RWPE2 (cell line): ENCODE data around the gene FAM221A.

ENCODE experiments used
- ATAC-seq: fragments of 200-7000 bp; cut with Tn5 transposase; 3 replicates; pipeline ENCODE4 v1.9.1; 2021; ENCODE audit warnings: low read depth
- DNase-seq: peaks from one replicate; pipeline ENCODE4 v3.0.0-alpha.2; 2020; ENCODE audit warnings: low spot score
- H3K27ac ChIP-seq: fragments of 450-650 bp; 2 replicates; pipeline ENCODE4 v1.5.1; 2017; ENCODE audit warnings: mild to moderate bottlenecking; ENCODE audit not compliant: poor library complexity, severe bottlenecking
- H3K27me3 ChIP-seq: fragments of 250-450 bp; sonication (Bioruptor Pico); 2 replicates; pipeline ENCODE4 v1.5.1; 2021; ENCODE audit warnings: mild to moderate bottlenecking, moderate library complexity; ENCODE audit not compliant: insufficient read depth, poor library complexity, severe bottlenecking
- H3K36me3 ChIP-seq: fragments of 250-450 bp; sonication (Bioruptor Pico); 2 replicates; pipeline ENCODE4 v1.5.1; 2020; ENCODE audit warnings: low read depth, mild to moderate bottlenecking, moderate library complexity
- H3K4me1 ChIP-seq: fragments of 250-450 bp; sonication (Bioruptor Pico); 2 replicates; pipeline ENCODE4 v1.5.1; 2021; ENCODE audit warnings: mild to moderate bottlenecking, moderate library complexity; ENCODE audit not compliant: insufficient read depth, poor library complexity, severe bottlenecking
- H3K4me3 ChIP-seq: fragments of 250-450 bp; sonication (Bioruptor Pico); 2 replicates; pipeline ENCODE4 v1.5.1; 2021; ENCODE audit warnings: mild to moderate bottlenecking, moderate library complexity; ENCODE audit not compliant: severe bottlenecking
- H3K9me3 ChIP-seq: fragments of 250-450 bp; sonication (Bioruptor Pico); 2 replicates; pipeline ENCODE4 v1.5.1; 2021; ENCODE audit warnings: mild to moderate bottlenecking, moderate library complexity; ENCODE audit not compliant: severe bottlenecking
- CTCF ChIP-seq: fragments of 450-650 bp; IDR thresholded peaks from one replicate; pipeline ENCODE4 v1.5.1; 2017; ENCODE audit warnings: mild to moderate bottlenecking, moderate library complexity; ENCODE audit not compliant: poor library complexity, severe bottlenecking

The FAM221A gene

GRCh38 chr7:23698822-23699221 lies 18.8 kb downstream of the FAM221A start:
- Histone ChIP-seq H3K9me3 (peaks cover 2% of the 10 kb centered on the region), H3K36me3 (peaks cover 3% of the 10 kb centered on the region; the same call in 1 of the 2 replicates), H3K4me1 (no peaks in the 10 kb centered on the region), H3K27me3 (no peaks in the 10 kb centered on the region), H3K27ac (no peak overlapping the region), H3K4me3 (no peak overlapping the region)
- ATAC-seq: no peak
- no peak for TF ChIP-seq CTCF
- DNase-seq: no peak

DNA sequence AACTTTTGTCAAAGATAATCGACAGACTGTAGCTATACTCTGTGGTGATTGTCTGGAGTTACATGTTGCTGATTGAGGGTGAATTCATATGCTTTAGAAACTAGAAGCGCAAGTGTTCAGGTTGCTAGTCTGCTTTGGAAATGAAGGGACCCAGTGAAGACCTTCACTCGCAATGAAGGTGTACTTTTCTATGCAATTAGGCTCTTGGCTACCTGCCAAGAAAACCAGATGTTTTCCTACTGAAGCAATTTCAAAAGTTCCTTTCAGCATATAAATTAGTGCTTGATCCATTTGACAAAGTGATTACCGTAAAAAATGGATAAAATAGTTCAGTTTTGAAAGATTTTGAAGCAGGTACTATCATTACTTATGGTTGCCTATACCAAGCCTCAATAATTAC lies 20.0 kb downstream of the FAM221A start:
- DNase-seq: no peak
- H3K36me3 ChIP-seq: peaks cover 3% of the 10 kb centered on the region; the same call in 1 of the 2 replicates
- no peak for TF ChIP-seq CTCF

DNA sequence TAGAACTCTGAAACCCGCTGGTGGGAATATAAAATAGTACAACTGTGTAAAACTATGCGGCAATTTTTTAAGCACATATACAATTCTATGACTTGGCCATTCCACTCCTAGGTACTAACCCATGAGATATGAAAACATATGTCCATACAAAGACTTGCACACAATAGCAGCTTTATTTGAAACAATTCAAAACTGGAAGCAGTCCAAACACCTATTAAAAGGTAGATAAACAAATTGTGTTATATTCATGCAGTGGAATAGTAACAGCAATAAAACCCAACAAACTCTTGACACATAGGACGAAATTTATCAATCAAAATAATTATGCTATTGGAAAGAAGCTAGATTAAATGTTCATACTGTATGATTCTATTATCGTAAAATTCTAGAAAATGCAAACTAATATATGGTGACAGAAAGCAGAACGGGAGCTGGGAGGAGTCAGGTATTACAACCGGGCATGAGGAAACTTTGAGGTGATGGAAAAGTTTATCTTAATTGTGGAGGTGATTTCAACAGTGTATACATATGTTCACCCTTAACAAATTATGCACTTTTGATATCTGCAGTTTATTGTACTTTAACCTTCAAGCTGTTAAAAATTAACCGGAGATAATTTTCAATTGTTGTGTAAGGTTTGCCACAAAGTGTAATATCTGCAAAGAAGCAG lies 29.2 kb downstream of the FAM221A start:
- H3K9me3 ChIP-seq: no peaks in the 10 kb centered on the region
- no peaks in the 10 kb centered on the region for H3K27me3 ChIP-seq
- TF ChIP-seq CTCF: no peak
- H3K27ac ChIP-seq: no peak overlapping the region
- ATAC-seq (no peak), DNase-seq (no peak)
- no peak overlapping the region for H3K4me3 ChIP-seq
- H3K4me1 ChIP-seq: peaks cover 21% of the 10 kb centered on the region
- no peaks in the 10 kb centered on the region for H3K36me3 ChIP-seq

More for the DNA sequence above, 20.0 kb downstream of the FAM221A start:
- Histone ChIP-seq H3K9me3 (peaks cover 2% of the 10 kb centered on the region), H3K4me3 (no peak overlapping the region), H3K27me3 (no peaks in the 10 kb centered on the region), H3K27ac (no peak overlapping the region), H3K4me1 (no peaks in the 10 kb centered on the region)
- no peak for ATAC-seq

- H3K27me3 ChIP-seq: no peaks in the 10 kb centered on the region
- no peak within 1 kb of the TSS for H3K4me3 ChIP-seq
- no peaks in the 10 kb centered on the region for H3K9me3 ChIP-seq
- no peaks in the 10 kb centered on the region for H3K36me3 ChIP-seq
- H3K4me1 ChIP-seq: peaks cover 22% of the 10 kb centered on the region
- no peak for TF ChIP-seq CTCF
- DNase-seq (no peak), ATAC-seq (no peak)
- no peak within 1 kb of the TSS for H3K27ac ChIP-seq
Measured at GRCh38 chr7:23710000-23710399, 30.0 kb downstream of the FAM221A start, which contains the start of gene STK31. STK31 (plus strand) TSS chr7:23710219; CDS start chr7:23710286, 67 bp downstream.
